NCI-H446 treated with DMSO at 0.1 percent for 48 hours (cell line): Measurements from ENCODE around the gene MAP3K20.
A peak's percentile ranks its signal among the peaks of the same experiment; 100 is the strongest.

ENCODE experiments used
- DNase-seq: peaks from one replicate; lab custom pipeline; 2025; lab: John Stamatoyannopoulos, UW

Gene MAP3K20

DNA sequence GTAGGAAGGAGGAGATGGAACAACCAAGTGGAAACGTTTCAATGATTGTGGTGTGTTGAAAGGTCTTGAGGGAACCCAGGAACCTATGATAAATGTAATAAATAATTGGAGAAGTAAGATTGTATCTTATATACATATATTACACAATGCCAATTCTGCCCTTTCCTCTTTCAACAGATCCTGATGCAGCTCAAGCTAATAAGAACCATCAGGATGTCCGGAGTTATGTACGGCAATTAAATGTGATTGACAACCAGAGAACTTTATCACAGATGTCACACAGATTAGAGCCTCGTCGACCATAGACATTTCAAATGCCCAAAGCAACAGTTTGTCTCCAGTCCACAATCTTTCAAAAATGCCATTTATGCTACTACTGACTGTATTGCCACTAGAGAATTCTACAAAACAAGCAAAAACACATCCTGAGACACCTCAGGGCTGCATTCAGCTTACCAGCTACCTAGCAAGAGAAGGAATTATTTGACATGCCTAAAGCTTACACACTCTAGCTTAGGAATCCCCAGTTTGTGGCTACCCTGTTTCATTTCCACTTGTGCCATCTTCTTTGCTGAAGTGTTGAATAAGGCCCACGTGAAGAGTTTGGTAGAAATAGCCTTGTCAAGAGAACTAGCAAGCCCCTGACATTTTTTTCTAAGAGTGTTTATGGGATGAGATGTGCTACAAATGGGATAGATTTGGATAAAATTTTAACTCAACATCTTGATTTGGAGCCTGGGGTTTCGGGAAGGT is 24.0 kb upstream of the MAP3K20 start:
- DNase-seq = no peak

DNA sequence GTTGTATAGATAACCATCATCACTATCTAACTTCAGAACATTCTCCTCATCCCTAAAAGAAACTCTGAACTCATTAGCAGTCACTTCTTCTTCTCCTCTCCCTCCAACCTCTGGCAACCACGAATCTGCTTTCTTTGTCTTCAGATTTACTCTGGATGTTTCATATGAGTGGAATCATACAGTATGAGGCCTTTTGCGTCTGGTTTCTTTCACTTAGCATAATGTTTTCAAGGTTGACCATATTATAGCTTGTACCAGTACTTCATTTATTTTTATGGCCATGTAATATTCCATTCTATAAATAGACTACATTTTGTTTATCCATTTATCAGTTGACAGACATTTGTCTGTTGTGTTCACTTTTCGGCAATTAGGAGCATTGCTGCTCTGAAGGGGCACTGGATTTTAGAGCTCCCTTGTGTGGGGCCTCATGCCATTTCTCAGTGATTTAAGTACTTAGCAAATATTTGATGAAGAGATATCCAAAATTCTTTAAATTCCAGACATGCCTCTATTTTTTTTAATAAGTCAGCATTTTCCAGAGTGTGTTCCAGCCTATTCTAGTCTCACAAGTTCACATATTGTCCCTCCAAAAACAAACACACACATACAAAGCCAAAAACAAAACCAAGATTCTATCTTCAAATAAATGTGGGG is 22.5 kb upstream of the MAP3K20 start:
- DNase-seq = no peak

DNA sequence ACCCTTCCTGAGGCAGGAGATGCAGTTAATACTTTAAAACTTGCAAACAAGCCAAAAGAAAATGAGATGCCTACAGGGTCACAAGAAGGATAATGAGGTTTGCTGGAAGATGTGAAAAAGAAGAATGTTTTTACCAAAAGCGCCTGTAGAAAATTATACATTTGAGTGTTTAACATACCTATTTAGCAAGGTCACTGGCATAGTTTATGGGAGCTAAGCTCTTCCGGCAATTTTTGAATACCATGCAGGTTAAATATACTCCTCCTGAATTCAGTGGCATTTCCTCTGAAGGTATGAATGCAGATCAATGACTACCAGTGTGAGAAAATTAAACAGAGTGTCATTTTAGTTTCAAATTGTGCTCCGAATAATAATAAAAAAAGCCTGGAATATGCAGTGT is 21.2 kb upstream of the MAP3K20 start:
- no peak for DNase-seq

DNA sequence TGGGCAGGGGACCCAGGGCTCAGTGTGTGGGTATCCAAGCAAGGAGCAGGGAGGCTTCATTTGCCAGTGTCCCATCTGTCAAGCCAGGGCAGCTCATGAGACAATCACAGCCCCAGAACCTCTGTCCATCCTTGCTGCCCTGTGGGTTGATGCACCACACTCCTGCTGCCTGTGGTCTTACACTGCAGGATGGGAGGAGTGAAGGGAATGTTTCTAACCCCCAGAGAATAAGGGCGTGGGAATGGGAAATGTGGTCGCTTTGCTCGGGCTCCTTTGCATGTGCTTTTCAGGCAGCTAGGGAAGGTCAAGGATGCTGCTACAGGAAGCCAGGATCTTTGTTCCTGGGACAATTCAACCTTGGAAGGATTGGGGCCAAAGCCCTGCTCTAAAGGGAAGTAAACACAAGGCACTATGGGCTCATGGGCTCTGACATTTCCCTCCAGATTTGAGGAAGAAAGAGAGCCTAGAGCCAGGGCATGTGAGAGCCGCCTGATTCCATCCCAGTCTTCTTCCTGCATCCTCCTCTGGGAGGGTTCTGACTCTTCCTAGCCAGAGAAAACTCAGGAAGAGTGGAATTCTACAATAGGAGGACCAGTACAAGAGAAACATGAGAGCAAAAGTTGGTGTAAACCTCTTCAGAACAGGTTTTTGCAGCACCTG is 18.8 kb upstream of the MAP3K20 start:
- DNase-seq = no peak

DNA sequence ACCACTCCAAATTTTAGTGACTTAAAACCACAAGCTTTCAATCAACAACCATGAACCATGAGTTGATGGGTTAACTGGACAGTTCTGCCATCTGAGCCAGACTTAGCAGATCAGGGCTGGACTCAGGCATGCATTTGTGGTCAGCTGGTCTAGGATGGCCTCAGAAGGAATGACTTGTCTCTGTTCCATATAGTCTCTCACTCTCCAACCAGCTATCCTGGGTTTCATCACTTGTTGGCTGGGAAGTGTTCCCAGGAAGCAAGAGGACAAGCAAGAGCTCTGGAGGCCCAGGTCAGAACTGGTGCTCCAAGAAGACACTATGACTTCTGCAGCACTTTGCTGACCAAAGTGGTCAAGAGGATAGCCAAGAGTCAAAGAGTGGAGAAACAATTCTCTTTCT is 17.5 kb upstream of the MAP3K20 start:
- no peak for DNase-seq

DNA sequence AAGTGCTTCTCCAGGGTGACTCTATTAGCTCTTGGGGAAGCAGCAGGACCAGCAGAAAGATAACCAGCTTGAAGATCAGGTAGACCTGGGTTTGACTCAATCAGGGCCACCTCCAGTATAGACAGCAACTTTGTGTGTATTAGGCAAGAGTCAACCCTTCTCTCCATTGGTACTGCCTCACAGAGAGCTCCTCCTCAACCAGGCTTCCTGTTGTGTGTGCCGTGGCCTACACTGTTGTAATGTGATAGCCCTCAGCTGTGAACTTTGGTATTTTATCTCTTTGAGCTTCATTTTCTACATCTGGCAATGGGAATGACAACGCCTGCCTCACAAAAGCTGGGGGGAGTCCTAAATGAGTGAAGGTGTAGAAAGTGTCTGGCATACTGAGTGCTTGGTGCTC is 17.0 kb upstream of the MAP3K20 start:
- DNase-seq = no peak

DNA sequence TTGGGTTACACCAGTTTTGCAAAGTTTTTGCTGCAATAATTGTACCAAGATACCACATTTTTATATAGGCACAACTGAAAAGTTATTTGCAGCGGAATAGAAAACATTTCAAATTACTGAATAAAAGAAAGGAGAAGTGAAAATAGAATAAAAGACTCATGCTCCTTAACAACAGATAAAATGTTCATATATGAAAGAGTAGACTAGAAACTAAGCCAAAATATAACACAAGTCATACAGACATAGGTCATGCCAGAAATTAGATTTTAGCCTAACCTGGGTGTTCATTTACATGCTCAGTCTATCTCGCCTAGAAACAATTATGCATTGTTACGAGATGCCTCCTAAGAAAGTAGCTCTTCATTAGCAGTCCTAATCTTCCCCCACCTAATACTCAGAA is 16.4 kb upstream of the MAP3K20 start:
- no peak for DNase-seq

DNA sequence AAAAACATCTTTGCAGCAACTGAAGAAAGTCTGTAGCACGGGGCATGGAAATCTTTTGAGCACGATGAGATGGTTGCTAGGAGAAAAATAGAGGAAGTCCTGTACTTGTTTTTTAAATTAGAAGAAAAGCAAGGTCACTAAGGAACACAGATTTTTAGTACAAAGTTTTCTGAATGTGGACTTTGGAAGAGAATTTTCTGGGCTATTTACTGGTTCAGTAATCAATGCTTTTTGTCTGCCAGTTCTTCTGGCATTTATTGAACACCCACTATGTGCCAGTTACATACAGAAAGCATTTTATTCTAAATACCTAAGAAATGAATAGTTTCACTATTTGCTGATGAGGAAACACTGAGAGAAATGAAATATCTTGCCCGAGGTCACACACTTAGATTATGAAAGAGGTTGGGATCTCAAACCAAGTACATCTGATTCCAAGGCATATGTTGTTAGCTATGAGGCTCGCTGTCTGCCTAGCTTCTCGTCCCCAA is 15.6 kb upstream of the MAP3K20 start:
- no peak for DNase-seq

DNA sequence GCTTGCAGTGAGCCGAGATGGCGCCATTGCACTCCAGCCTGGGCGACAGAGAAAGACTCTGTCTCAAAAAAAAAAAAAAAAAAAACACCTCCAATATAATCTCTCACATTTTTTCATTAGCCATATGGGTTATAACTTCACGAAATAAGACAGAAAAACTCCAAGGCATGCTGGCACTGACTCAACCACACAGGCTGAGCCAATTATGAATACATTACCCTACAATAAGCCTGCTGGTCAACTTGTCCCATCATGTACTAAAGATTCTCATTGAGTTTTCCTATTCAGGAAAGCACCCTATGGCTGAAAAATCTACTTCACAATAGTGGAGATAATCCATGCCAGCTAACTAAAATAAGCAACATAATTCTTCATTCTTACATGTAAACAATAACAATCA is 12.8 kb upstream of the MAP3K20 start:
- DNase-seq = peak; percentile 72

DNA sequence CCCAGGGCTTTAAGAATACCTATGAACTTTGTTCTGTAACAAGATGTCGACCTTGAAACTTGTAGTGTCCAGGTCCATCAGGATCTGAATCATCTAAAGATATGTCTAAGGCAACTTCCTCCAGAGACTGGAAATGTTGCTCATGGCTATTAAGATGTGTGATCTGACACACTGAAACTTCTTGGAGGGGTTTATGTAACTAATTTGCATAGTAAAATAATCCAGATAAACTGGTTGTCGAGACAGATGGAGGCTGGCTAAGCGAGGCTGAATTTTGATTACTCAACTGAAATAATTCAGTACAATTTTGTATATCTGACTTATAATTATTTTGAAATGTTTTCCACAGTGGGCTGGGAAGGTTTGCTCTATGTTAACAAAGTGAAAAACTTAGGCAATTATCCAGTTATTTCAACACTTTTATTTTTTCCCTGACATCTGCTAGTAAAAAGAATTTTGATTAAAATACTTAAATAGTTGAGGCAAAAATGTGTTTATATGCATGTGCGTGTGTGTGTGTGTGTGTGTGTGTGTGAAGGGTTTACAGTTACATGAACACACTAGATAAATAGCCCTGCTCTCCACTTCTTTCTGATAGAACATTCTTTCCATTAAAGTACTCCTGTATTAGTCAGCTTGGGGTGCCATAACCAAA is 11.4 kb upstream of the MAP3K20 start:
- no peak for DNase-seq

DNA sequence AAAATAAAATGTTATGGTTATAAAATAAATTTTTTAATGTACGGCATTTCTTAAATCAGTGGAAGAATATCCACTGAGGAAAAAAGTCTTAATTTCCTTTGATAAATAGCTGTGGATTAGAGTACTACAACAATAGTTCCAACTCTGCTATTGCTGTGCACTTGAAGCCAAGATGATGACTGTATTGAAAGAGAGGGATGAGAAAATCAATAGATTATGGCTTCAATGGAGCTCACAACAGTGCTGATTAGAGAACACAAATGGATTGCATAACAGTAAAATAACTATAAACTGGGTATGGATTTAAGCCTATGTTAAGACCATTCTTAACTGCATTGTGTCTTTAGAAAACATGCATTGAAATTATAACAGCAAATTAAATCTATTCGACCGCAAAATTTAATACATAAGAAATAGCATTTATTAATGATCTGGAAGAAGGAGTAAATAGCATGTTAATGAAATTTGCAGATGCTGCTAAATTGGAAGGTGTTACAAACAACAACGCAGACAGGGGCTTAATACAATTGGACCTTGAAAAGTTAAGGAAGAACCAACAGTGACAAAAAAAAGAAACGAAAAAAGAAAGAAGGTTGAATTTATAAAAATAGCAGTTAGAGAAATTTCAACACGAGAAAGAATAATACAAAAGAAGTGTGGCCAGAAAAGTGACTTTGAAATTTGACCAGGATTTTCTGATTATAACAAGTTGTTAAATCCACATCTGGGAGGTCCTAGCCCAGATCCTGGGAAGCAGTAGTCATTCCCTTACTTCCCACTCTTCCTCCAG is 8.6 kb upstream of the MAP3K20 start:
- no peak for DNase-seq

DNA sequence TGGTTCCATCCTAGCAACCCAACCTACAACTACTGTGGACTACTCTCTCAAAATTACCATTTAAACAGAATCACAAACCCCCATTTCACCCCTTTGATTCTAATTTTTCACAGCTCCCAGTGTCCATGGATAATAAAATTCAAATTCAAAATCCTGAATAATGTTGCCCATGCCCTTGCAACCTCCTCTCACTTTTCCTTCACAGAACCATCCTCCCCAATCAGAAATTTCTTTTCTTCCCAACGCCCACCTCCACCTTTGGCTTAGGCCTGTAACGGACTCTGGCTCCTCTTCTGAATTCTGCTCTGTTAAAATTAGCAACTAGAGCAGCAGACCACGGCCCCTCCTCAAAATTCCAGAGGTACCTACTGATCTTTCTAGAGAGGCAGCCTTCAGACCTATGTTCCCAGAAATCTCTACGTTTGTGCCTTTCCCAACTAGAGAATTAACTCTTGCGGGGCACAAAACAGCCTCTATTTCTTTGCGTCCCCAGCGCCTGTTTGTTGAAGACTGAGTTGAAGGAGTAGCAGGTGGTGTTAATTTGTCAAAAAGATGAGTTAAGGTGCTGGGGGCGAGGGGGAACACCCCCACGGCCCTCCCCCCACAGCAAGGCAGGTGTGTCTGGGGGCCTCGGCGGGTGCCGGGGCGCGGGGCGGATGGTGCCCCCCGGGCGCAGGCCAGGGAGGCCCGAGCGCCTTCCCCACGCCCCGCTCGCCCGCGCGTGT is 428 bp upstream of the MAP3K20 start:
- DNase-seq = no peak

DNA sequence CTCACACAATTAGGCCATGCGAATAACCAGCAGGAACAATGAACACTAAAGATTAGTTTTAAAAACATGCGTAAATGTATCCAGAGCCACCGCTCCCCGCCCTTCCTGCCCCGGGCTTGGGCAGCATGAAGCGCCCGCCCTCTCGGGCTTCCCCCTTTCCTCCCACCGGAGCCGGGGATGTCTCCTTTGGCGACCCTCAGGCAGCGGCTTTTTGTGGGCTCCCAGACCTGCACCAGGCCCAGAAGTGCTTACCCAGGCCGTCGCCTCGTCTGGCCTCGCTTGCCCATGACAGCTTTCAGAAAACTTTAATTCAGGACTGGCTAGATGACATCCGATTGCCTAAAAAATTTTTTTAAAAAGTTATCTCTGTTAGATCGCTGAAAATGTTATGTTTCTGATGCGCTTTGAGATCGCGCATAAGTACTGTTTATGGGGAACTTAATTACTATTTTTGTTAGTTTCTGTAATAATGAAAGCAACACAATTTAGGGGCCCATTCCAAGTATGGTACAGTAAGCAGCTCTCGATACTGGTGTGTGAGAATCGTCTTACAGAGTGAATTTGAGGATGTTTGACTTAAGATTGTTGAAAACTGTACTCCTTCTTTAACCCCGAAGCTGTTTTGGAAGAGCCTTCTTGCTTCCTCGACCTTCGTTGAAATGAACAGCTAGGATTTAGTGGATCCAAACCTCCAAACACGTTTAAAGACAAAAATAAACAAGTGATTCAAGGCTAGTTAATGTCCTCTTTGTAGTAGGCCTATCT is 1.1 kb downstream of the MAP3K20 start:
- DNase-seq = peak; percentile 37

DNA sequence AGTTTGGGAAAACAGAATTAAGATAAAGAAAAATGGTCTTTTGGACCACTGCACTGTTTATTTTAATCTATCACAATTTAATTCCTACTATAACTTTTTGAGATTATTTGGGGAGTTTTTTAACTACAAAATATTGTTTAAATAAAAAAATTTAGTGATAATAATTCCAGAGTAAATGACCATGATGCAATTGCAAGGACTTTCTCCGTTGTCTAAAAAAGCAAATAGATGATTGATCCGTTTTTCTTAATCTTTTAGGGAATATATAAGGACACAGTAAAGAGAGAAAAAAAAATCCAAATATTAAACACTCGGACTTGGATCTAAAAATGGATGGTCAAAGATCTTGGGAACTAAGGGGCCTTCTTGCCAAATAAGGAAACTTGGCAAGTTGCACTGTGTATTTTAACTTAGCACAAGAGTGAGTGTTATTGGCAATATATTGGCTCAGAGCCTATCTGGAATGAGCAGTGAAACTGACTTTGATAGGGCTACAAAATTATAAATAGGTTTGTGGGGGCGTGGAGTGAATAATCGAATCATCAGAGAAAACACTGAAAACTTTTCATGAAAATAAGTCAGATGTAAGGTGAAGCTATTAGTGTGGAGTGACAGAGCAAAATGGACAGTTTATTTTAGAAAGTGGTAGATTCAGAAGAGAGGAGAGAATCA is 2.0 kb downstream of the MAP3K20 start:
- DNase-seq = peak; percentile 41

DNA sequence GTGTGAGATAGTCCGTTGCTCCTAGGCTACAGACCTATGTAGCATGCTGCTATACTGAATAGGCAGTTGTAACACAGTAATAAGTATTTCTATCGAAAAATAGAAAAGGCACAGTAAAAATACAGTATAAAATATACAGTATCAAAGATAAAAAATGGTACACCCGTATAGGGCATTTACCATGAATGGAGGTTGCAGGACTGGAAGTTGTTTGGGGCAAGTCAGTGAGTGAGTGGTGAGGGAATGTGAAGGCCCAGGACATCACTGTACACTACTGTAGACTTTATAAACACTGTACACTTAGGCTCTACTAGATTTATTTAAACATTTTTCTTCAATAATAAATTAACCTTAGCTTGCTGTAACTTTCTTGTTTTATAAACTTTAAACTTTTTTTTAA is 3.5 kb downstream of the MAP3K20 start:
- no peak for DNase-seq

DNA sequence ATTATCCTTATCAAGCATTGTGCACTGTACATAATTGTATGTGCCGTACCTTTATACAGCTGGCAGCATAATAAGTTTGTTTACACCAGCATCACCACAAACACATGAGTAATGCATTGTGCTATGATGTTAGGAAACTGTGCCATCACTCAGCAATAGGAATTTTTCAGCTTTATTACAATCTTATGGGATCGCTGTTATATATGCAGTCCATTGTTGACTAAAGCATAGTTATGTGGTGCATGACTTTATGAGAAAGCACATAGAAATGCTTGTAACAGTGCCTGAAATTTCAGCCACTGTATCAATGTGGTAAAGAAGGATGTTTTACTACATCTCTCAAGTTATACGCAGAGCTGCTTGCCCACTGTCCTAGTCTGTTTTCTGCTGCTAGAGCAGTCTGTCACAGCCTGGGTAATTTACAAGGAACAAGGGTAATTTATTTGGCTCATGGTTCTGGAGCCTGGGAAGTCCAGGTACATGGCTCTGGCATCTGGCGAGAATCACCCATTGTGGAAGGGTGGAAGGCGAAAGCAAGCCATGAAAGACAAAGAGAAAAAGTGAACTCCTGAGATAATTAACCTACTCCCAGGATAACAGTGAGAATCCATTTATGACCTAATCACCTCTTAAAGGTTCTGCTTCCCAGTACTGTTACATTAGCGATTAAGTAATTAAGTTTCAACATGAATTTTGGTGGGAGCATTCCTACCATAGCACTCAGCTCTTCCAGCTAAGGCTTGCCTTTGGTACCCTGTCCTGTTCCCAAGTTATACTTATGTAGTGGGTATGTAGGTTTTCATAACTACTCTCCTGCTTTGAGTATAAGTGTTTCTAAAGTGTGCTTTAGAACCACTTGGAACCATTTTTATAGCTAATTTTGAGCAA is 4.6 kb downstream of the MAP3K20 start:
- DNase-seq = no peak

DNA sequence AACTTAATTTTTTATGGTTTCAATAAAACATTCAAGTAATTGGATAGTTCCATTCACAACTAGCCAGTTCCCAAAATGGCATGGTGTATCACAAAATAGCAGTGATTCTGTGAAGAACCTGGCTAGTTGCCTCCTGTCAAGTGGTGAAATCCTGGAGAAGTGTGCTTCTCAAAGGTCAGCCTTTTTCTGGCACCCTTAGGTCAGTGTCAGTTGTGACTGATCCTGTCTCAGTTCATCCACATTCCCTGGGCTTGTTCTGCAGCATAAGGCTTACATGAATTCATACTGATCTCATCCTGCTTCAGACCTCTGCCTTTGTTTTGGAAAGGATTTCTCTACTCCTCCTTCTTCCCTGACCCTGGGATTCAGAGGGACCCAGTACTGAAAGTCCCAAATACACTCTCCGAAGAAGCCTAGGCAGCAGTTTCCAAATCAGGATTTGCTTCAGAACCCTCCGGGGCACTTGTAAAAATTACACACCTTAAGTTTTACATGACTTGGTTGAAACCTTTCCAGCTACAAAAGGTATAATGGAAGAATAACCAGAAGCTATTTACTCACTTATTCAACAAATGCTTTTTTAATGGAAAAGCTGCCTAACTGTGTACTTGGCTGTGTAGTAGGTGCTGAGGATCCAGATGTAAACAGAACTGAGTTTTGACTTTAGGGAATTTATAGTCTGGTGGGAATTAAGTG is 11.0 kb downstream of the MAP3K20 start:
- DNase-seq = no peak

DNA sequence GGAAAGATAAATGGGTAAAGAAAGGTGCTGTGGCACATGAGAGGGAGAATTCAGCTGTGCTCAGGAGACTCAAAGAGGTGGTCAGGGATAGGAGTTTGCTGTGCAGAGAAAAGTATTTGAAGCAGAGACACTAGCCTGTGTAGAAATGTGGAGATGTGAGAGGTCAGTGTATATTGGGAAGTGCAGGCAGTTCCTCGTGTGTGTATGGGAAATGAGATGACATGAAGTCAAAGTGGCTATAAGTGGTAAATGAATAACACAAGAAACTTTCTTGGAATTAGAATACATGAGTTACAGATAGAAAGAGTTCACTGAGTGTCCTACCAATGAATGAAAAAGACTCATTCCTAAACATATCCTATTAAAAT is 11.6 kb downstream of the MAP3K20 start:
- DNase-seq = no peak
